ENCODE measurements around the gene PSMB1. TPM values are rescaled to one million over a fixed set of nuclear protein-coding genes. Genes with fewer than 3 reads are reported as not detected.
"Not testable (repeated sequence)": the region's sequence is repeated elsewhere in the genome, so short reads cannot be mapped to it uniquely, and the experiment has no call there.

Gene PSMB1
- total RNA-seq, 1 donor from 2014 or later = 420 TPM

- Histone ChIP-seq H2AFZ (replicated peaks) (no peak overlapping the region), H3K9ac (no peak overlapping the region), H3K4me2 (no peak overlapping the region), H3K9me3 (ENCODE audit: low read depth) (no peaks in the 10 kb centered on the region), H3K36me3 (no peaks in the 10 kb centered on the region), H3K4me1 (peaks cover 9% of the 10 kb centered on the region), H3K27me3 (peaks cover 6% of the 10 kb centered on the region), H3K79me2 (ENCODE audit: low read depth) (no peaks in the 10 kb centered on the region), H3K4me3 (no peak overlapping the region), H3K27ac (no peak overlapping the region), H4K20me1 (ENCODE audit: low read depth) (no peaks in the 10 kb centered on the region), H3F3A (ENCODE audit: low read depth) (peaks cover 4% of the 10 kb centered on the region)
- Mint-ChIP-seq H3K4me3 (no peak overlapping the region), H3K27ac (no peak overlapping the region), H3K9me3 (peaks cover 29% of the 10 kb centered on the region), H3K4me1 (peaks cover 3% of the 10 kb centered on the region), H3K27me3 (ENCODE audit: insufficient read depth, low read depth) (peaks cover 15% of the 10 kb centered on the region), H3K36me3 (peaks cover 6% of the 10 kb centered on the region)
- no peak for TF ChIP-seq CTCF (IDR thresholded peaks at IDR 0.05)
- TF ChIP-seq EZH2phosphoT487 (IDR thresholded peaks at IDR 0.05) = no peak
- no peak for TF ChIP-seq EZH2 (IDR thresholded peaks at IDR 0.05)
- DNase-seq (ENCODE audit: low spot score) = no peak
These were observed 49.7 kb downstream of the PSMB1 start for GRCh38 chr6:170503414-170503761.

GRCh38 chr6:170502733-170503413 is 50.2 kb downstream of the PSMB1 start:
- H3K27me3 ChIP-seq; H3K36me3 ChIP-seq; H3K79me2 ChIP-seq (ENCODE audit: low read depth); H3K4me3 ChIP-seq; H3K27ac Mint-ChIP-seq; H3K4me3 Mint-ChIP-seq; H3K36me3 Mint-ChIP-seq; H4K20me1 ChIP-seq (ENCODE audit: low read depth); H3K27ac ChIP-seq; H3F3A ChIP-seq (ENCODE audit: low read depth); H3K9ac ChIP-seq; H3K4me2 ChIP-seq; DNase-seq (ENCODE audit: low spot score); H3K4me1 Mint-ChIP-seq; H3K9me3 ChIP-seq (ENCODE audit: low read depth); H2AFZ ChIP-seq (replicated peaks): not testable (repeated sequence)
- peaks cover 11% of the 10 kb centered on the region for H3K4me1 ChIP-seq
- Mint-ChIP-seq H3K9me3 (peaks cover 29% of the 10 kb centered on the region), H3K27me3 (ENCODE audit: insufficient read depth, low read depth) (peaks cover 15% of the 10 kb centered on the region)

GRCh38 chr6:170502268-170502667 is 50.8 kb downstream of the PSMB1 start:
- H2AFZ ChIP-seq (replicated peaks); H3K27me3 ChIP-seq; H3K27ac ChIP-seq; H3K27ac Mint-ChIP-seq; H3K9ac ChIP-seq; H3K4me3 ChIP-seq; H3K36me3 ChIP-seq; DNase-seq (ENCODE audit: low spot score); H3K9me3 ChIP-seq (ENCODE audit: low read depth); H3K79me2 ChIP-seq (ENCODE audit: low read depth); H3K36me3 Mint-ChIP-seq; H3K4me2 ChIP-seq; H4K20me1 ChIP-seq (ENCODE audit: low read depth); H3K4me3 Mint-ChIP-seq: not testable (repeated sequence)
- Mint-ChIP-seq H3K9me3 (peaks cover 29% of the 10 kb centered on the region), H3K4me1 (peaks cover 12% of the 10 kb centered on the region), H3K27me3 (ENCODE audit: insufficient read depth, low read depth) (peaks cover 15% of the 10 kb centered on the region)
- Histone ChIP-seq H3K4me1 (peaks cover 15% of the 10 kb centered on the region), H3F3A (ENCODE audit: low read depth) (peaks cover 14% of the 10 kb centered on the region)

- H3K9me3 ChIP-seq (ENCODE audit: low read depth) = no peaks in the 10 kb centered on the region
- peaks cover 6% of the 10 kb centered on the region for H3K36me3 Mint-ChIP-seq
- peaks cover 20% of the 10 kb centered on the region for H3F3A ChIP-seq (ENCODE audit: low read depth)
- H3K9ac ChIP-seq = no peak overlapping the region
- no peak for DNase-seq (ENCODE audit: low spot score)
- H3K27ac Mint-ChIP-seq = no peak overlapping the region
- no peaks in the 10 kb centered on the region for H3K36me3 ChIP-seq
- no peaks in the 10 kb centered on the region for H3K27me3 ChIP-seq
- H3K4me3 ChIP-seq = no peak overlapping the region
- H3K79me2 ChIP-seq (ENCODE audit: low read depth) = no peaks in the 10 kb centered on the region
- H3K27ac ChIP-seq = no peak overlapping the region
- peaks cover 15% of the 10 kb centered on the region for H3K27me3 Mint-ChIP-seq (ENCODE audit: insufficient read depth, low read depth)
- TF ChIP-seq EZH2phosphoT487 (IDR thresholded peaks at IDR 0.05) (no peak), CTCF (IDR thresholded peaks at IDR 0.05) (no peak), EZH2 (IDR thresholded peaks at IDR 0.05) (no peak)
- H3K4me1 ChIP-seq = peaks cover 21% of the 10 kb centered on the region
- no peaks in the 10 kb centered on the region for H4K20me1 ChIP-seq (ENCODE audit: low read depth)
- no peak overlapping the region for H2AFZ ChIP-seq (replicated peaks)
- no peak overlapping the region for H3K4me3 Mint-ChIP-seq
- peaks cover 29% of the 10 kb centered on the region for H3K9me3 Mint-ChIP-seq
- peaks cover 17% of the 10 kb centered on the region for H3K4me1 Mint-ChIP-seq
- H3K4me2 ChIP-seq = no peak overlapping the region
These were observed 52.0 kb downstream of the PSMB1 start for GRCh38 chr6:170500955-170501590.
